Neutrophil (primary cell): Measurements from ENCODE around the gene PRRG1.

Experiments
- H3K27ac ChIP-seq: fragments of 200-600 bp; sonication (generic); 2 replicates; pipeline ENCODE4 v1.5.1; 2016; ENCODE audit warnings: mild to moderate bottlenecking, moderate library complexity
- H3K27me3 ChIP-seq: fragments of 200-600 bp; sonication (generic); 2 replicates; pipeline ENCODE4 v1.6.0; 2016; ENCODE audit warnings: mild to moderate bottlenecking
- H3K36me3 ChIP-seq: fragments of 200-600 bp; sonication (generic); 2 replicates; pipeline ENCODE4 v1.5.1; 2017
- H3K4me1 ChIP-seq, 2 experiments: fragments of 200-600 bp in 1 of 2; sonication (generic) in 1 of 2; 1 replicate in 1 of 2; 2 replicates in 1 of 2; pipeline versions ENCODE4 v1.5.1 to v1.6.1; 2013 to 2016; ENCODE audit warnings: low read depth in 1 of 2, low read length in 1 of 2, mild to moderate bottlenecking in 1 of 2, moderate library complexity in 1 of 2; ENCODE audit not compliant: control insufficient read depth in 1 of 2, insufficient read depth in 1 of 2
- H3K4me3 ChIP-seq, 2 experiments: fragments of 200-600 bp in 1 of 2; sonication (generic) in 1 of 2; 1 replicate in 1 of 2; 2 replicates in 1 of 2; pipeline ENCODE4 v1.5.1; 2013 to 2016; ENCODE audit warnings: low read depth in 1 of 2, low read length in 1 of 2, mild to moderate bottlenecking in 1 of 2, moderate library complexity in 1 of 2
- H3K9me3 ChIP-seq: fragments of 200-600 bp; sonication (generic); 2 replicates; pipeline ENCODE4 v1.5.1; 2016
- CTCF ChIP-seq: fragments of 200-600 bp; sonication (generic); IDR thresholded peaks from 2 replicates; pipeline ENCODE4 v1.5.1; 2016; ENCODE audit warnings: antibody characterized with exemption

The PRRG1 gene

GRCh38 chrX:37347420-37347819 lies 1.7 kb upstream of the PRRG1 start:
- H3K27me3 ChIP-seq: peaks cover 42% of the 10 kb centered on the region
- no peak for TF ChIP-seq CTCF
- no peaks in the 10 kb centered on the region for H3K9me3 ChIP-seq
- no peaks in the 10 kb centered on the region for H3K36me3 ChIP-seq
- no peak overlapping the region for H3K4me3 ChIP-seq
- no peak overlapping the region for H3K27ac ChIP-seq
- H3K4me1 ChIP-seq: peaks cover 0 to 3% of the 10 kb centered on the region in 2 experiments

GRCh38 chrX:37348231-37348970 lies 763 bp upstream of the PRRG1 start:
- no peak overlapping the region for H3K27ac ChIP-seq

GRCh38 chrX:37348971-37349220 lies 268 bp upstream of the PRRG1 start:
- peak overlapping the region in 1 of 2 experiments; percentile 54 for H3K4me3 ChIP-seq
- no peaks in the 10 kb centered on the region for H3K36me3 ChIP-seq
- peaks cover 0 to 3% of the 10 kb centered on the region in 2 experiments for H3K4me1 ChIP-seq
- no peak overlapping the region for H3K27ac ChIP-seq
- H3K27me3 ChIP-seq: peaks cover 42% of the 10 kb centered on the region
- no peaks in the 10 kb centered on the region for H3K9me3 ChIP-seq
- no peak for TF ChIP-seq CTCF

More at GRCh38 chrX:37348231-37348970, 763 bp upstream of the PRRG1 start:
- Histone ChIP-seq H3K4me3 (peak overlapping the region in 1 of 2 experiments; percentile 54), H3K36me3 (no peaks in the 10 kb centered on the region), H3K27me3 (peaks cover 42% of the 10 kb centered on the region), H3K9me3 (no peaks in the 10 kb centered on the region), H3K4me1 (peaks cover 0 to 3% of the 10 kb centered on the region in 2 experiments)
- TF ChIP-seq CTCF: no peak

GRCh38 chrX:37350034-37350365 lies 836 bp downstream of the PRRG1 start:
- Histone ChIP-seq H3K4me3 (peak overlapping the region in 1 of 2 experiments; percentile 54), H3K36me3 (no peaks in the 10 kb centered on the region), H3K27ac (no peak overlapping the region), H3K27me3 (peaks cover 42% of the 10 kb centered on the region), H3K9me3 (no peaks in the 10 kb centered on the region), H3K4me1 (peaks cover 0 to 3% of the 10 kb centered on the region in 2 experiments)
- no peak for TF ChIP-seq CTCF

GRCh38 chrX:37353646-37354045 lies 4.5 kb downstream of the PRRG1 start:
- no peaks in the 10 kb centered on the region for H3K36me3 ChIP-seq
- peaks cover 0 to 3% of the 10 kb centered on the region in 2 experiments for H3K4me1 ChIP-seq
- no peak for TF ChIP-seq CTCF
- H3K4me3 ChIP-seq: no peak overlapping the region
- H3K9me3 ChIP-seq: no peaks in the 10 kb centered on the region
- H3K27ac ChIP-seq: no peak overlapping the region
- H3K27me3 ChIP-seq: peaks cover 33% of the 10 kb centered on the region
